Upper lobe of right lung (tissue), 1 donor: ENCODE data around the gene FMO3. TPM values are rescaled to one million over a fixed set of nuclear protein-coding genes. Genes with fewer than 3 reads are reported as not detected.

Experiments
- ATAC-seq: fragments of 200-7000 bp; cut with Tn5 transposase; one replicate; pipeline ENCODE4 v1.9.1; 2020; ENCODE audit warnings: mild to moderate bottlenecking, moderate library complexity
- DNase-seq: peaks from one replicate; pipeline ENCODE4 v3.0.0-alpha.2; 2020
- H3K27ac ChIP-seq: fragments of 200-600 bp; one replicate; pipeline ENCODE4 v1.8.0; 2022
- H3K27me3 ChIP-seq: fragments of 200-600 bp; one replicate; pipeline ENCODE4 v1.8.0; 2022; ENCODE audit warnings: mild to moderate bottlenecking
- H3K36me3 ChIP-seq: fragments of 200-600 bp; one replicate; pipeline ENCODE4 v1.8.0; 2022
- H3K4me1 ChIP-seq: fragments of 200-600 bp; one replicate; pipeline ENCODE4 v1.8.0; 2022
- H3K4me3 ChIP-seq: fragments of 200-600 bp; one replicate; pipeline ENCODE4 v1.8.0; 2022; ENCODE audit warnings: mild to moderate bottlenecking
- H3K9me3 ChIP-seq: fragments of 200-600 bp; one replicate; pipeline ENCODE4 v1.8.0; 2022
- intact Hi-C: fragments of 100-400 bp; cut with DNase I; formaldehyde crosslinking; loops from one replicate; pipeline ENCODE4 v1.11.0; 2022
- long read RNA-seq: library from polyadenylated mRNA; unstranded; transcript quantifications from one replicate; pipeline ENCODE4 v2.0.0, GENCODE V29; 2021
- total RNA-seq: library from RNA; stranded (reverse); fragmentation: NEBNext Ultra II Directional; extraction: Animal tissue kit (Norgen Biotek cat#: 25700); gene quantifications from one replicate; pipeline ENCODE4 v1.2.1, GENCODE V29; 2021
- TF ChIP-seq, protein P1 (sequence below): fragments of 200-600 bp; IDR thresholded peaks from one replicate; pipeline ENCODE4 v1.8.0; 2022; ENCODE audit warnings: antibody characterized with exemption
- donor health status: DM: no; HTN: yes; CAD: no; lungs with severe emphysema.

FMO3 gene
- 22.7 TPM for total RNA-seq
- long read RNA-seq, transcript FMO3-201 (9 exons, 2,087 nt), result major isoform, 5 of 23 reads
- long read RNA-seq, partial matches to known transcripts, result 9 of 23 reads
- long read RNA-seq, other reads (novel, unspliced or antisense), result 9 of 23 reads

DNA sequence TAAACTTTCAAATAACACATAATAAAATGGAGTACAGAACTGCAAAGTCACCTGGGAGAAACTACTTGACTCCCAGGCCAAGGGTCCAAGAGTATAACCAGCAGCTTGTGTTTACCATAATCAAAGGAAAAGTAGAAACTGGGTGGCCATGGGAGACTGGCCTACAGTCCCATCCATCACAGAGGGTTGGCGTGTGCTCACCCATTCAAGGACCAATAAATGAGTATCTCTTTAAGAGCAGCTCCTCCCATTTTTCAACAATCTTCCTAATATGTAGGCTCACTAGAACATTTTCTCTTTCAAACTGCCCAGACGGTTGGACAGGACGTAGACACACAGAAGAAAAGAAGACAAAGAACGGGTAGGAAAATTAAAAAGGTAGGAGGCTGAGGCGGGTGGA is at the start of gene FMO3:
FMO3 (plus strand) TSS at position 302 of the 400 bp plus-strand sequence. CDS start 1,754 bp downstream, outside the sequence.
- TF ChIP-seq, protein P1, sequence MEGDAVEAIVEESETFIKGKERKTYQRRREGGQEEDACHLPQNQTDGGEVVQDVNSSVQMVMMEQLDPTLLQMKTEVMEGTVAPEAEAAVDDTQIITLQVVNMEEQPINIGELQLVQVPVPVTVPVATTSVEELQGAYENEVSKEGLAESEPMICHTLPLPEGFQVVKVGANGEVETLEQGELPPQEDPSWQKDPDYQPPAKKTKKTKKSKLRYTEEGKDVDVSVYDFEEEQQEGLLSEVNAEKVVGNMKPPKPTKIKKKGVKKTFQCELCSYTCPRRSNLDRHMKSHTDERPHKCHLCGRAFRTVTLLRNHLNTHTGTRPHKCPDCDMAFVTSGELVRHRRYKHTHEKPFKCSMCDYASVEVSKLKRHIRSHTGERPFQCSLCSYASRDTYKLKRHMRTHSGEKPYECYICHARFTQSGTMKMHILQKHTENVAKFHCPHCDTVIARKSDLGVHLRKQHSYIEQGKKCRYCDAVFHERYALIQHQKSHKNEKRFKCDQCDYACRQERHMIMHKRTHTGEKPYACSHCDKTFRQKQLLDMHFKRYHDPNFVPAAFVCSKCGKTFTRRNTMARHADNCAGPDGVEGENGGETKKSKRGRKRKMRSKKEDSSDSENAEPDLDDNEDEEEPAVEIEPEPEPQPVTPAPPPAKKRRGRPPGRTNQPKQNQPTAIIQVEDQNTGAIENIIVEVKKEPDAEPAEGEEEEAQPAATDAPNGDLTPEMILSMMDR, result no peak
- Histone ChIP-seq H3K36me3 (no peaks in the 10 kb centered on the region), H3K27me3 (no peaks in the 10 kb centered on the region), H3K9me3 (no peaks in the 10 kb centered on the region), H3K4me1 (no peaks in the 10 kb centered on the region), H3K4me3 (no peak within 1 kb of the TSS), H3K27ac (no peak within 1 kb of the TSS)
- intact Hi-C loops, result no loop called here
- no peak for DNase-seq
- ATAC-seq, result no peak

DNA sequence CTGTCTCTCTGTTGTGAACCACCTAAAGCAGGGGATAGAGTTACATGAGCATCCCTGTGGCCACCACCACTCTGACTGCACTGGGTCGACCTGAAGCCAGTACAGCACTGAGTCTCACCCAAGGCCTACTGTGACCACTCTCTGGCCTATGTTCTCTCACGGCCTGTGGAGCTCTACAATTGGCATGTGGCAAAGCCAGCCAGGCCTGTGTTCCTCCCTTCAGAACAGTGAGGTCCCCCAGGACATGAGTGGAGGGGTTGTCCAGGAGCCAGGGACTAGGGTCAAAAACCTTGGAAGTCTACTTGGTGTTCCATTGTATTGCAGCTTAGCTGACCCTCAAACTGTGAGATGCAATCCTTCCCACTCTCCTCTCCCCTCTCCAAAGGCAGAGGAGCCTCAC is 42.7 kb upstream of the FMO3 start:
- no peak overlapping the region for H3K27ac ChIP-seq
- no peaks in the 10 kb centered on the region for H3K36me3 ChIP-seq
- H3K4me3 ChIP-seq, result no peak overlapping the region
- no peaks in the 10 kb centered on the region for H3K4me1 ChIP-seq
- TF ChIP-seq, protein P1, result no peak
- no peak for ATAC-seq
- intact Hi-C loops, result no loop called here
- peaks cover 10% of the 10 kb centered on the region for H3K9me3 ChIP-seq
- H3K27me3 ChIP-seq, result no peaks in the 10 kb centered on the region
- DNase-seq, result no peak

DNA sequence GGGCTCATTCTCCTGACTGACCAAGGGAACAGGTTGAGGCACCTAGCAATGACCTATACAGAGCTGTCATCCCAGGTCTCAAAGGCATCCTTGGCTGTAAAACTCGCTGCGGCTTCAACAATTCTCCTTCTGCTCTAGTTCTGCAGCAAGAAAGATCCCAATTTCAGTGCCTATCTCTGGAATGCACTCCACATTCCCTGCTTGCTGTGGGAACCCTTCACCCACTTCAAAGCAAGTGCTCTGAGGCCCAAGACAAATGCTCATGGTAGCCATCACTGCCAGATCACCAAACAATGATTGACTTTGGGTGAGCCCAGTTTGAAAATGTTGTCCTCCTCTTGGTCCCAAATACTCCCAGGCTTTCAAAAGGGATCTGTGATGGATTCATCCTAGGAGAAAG is 37.7 kb upstream of the FMO3 start:
- Histone ChIP-seq H3K27ac (no peak overlapping the region), H3K36me3 (no peaks in the 10 kb centered on the region), H3K27me3 (no peaks in the 10 kb centered on the region), H3K4me3 (no peak overlapping the region), H3K4me1 (no peaks in the 10 kb centered on the region), H3K9me3 (no peaks in the 10 kb centered on the region)
- TF ChIP-seq, protein P1, result no peak
- no peak for DNase-seq
- intact Hi-C loops, result no loop called here
- ATAC-seq, result peak; percentile 55

DNA sequence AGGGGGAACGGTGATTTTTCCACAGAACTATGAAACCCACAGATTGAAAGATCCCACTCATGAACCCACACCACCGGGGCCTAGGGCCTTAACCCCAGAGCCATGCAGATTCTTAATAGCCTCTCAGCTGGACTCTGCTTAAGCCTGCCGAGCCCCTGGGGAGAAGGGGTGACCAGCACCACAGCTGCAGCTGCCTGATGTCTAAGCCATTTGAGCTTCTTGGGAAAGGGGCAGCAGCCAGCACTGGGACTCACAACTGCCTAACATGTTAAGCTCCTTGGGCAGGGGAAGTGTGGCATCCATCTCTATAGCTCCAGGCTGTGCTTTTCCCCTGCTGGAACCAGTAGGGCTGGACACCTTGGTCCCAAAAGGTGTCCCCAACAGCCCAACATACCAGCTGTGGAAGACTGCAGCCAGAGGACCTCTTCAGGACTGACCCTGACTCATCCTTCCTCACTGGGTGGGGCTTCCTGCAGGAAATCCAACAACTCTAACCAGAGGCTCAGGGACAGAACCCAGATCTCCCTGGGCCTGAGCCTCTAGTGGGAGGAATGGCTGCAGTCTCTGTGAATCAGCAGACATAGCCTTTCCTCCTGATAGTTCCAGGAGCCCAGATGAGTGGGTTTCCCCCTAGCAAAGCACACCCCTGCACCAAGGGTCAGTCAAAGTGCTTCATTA is 34.6 kb upstream of the FMO3 start:
- H3K4me3 ChIP-seq, result no peak overlapping the region
- no peak for DNase-seq

DNA sequence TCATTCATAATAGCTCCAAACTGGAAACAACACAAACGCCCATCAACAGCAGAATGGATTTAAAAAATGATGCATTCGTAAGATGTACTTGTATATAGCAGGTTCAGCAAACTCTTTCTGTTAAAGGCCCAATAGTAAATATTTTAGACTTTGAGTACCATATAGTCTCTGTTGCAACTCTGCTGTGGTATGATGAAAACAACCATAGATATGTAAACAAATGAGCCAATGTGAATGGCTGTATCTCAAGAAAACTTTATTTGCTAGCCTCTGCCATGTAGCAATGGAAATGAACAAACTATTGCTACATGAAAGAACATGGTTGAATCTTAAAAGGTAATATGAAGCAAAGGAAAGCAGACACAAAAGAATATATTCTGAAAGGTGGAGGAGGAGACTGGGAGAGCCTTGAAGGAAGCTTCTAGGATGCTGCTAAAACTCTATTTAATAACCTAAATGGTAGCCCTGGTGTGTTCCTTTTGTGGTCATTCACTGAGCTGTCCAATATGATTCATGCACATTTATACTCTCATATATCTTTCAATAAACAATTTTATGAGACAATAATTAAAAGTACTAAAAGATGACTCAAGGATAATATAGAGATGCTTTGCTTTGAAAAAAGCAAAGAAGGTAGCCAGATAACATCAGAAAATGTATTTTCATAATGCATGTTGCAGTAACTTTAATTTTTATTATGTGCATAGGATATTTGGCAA is 29.1 kb upstream of the FMO3 start:
- ATAC-seq (no peak), DNase-seq (no peak)
- intact Hi-C loops, result no loop called here
- Histone ChIP-seq H3K36me3 (no peaks in the 10 kb centered on the region), H3K4me1 (no peaks in the 10 kb centered on the region), H3K27ac (no peak overlapping the region), H3K27me3 (no peaks in the 10 kb centered on the region), H3K4me3 (no peak overlapping the region), H3K9me3 (no peaks in the 10 kb centered on the region)
- TF ChIP-seq, protein P1, result no peak

More for the DNA sequence above, 34.6 kb upstream of the FMO3 start:
- Histone ChIP-seq H3K36me3 (no peaks in the 10 kb centered on the region), H3K27me3 (no peaks in the 10 kb centered on the region), H3K9me3 (no peaks in the 10 kb centered on the region), H3K4me1 (no peaks in the 10 kb centered on the region), H3K27ac (no peak overlapping the region)
- ATAC-seq, result no peak
- intact Hi-C loops, result no loop called here
- TF ChIP-seq, protein P1, result no peak
